Measurements from ENCODE around the gene CLEC3A.
"Not testable (repeated sequence)": the region's sequence is repeated elsewhere in the genome, so short reads cannot be mapped to it uniquely, and the experiment has no call there.

Gene CLEC3A

GRCh38 chr16:78034530-78034929 is 12.2 kb downstream of the CLEC3A start:
- DNase-seq = no peak

- no peak for DNase-seq
These were observed 12.7 kb downstream of the CLEC3A start for GRCh38 chr16:78035012-78035411.

GRCh38 chr16:78040396-78040795 is 18.0 kb downstream of the CLEC3A start:
- no peak for DNase-seq

DNA sequence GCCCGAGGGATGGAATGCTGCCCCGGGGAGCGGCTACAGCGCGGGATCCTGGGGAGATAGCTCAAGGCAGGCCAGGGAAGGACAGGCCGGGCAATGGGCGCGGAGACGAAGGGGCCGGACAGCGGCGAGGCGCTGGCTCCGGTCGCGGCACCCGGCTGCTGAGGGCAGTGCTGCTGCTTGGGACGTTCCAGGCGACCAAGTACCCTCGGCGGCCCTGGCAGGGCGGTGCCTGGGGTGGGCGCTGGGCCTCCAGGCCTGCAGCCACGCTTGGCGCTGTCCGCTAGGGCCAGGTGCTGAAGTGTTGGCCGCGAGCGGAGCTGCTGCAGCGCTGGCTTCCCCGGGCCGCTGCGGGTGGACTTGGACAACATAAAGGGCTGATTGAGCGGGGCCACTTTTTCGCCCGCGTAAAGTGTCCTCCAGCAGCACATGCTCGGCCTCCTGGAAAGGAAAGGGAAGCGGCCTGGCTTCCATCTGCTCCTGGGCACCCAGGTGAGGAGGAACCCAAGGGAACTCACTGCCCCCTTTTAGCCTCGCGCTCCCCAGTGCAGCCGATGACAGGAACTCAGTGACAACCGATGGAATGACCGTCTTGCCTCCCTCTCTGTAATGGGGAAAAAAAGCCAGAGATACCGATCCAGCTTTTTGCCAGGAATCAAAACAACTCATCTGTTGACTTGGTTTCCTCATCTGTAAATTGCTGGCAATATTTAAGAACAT is 23.7 kb downstream of the CLEC3A start:
- peak; percentile 7 for DNase-seq

- no peak for DNase-seq
These were observed 26.0 kb downstream of the CLEC3A start for GRCh38 chr16:78048319-78048718.

DNA sequence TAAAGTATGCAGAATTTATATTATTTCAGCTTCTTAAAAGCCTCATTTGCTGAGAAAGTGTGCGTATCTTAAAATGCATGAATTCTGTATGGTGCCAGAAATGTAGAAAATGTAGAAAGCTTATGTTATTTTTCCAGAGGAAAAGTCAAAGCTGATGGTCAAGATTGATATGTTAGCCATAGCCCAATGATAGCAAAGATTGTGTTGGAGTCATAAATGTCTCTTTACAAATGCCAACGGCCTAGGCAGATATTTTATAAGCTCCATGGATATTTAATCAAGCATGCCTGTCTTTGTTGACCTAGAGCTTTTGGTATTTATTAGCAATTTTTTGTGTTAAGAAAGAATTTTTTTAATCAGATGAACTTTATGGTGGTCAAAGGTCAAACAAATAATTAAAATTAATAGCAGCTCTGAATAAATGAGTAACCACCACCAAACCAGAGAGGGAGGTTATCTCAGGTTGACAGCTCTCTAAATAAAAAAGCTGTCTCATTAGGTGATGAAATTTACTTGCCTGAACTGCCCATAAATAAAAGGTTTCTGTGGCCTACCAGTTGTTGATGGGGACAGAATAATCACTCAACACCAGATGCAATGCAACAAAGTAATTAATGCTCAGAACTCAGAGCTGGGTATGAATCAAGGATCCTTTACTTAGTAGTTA is 28.5 kb downstream of the CLEC3A start:
- DNase-seq = no peak

DNA sequence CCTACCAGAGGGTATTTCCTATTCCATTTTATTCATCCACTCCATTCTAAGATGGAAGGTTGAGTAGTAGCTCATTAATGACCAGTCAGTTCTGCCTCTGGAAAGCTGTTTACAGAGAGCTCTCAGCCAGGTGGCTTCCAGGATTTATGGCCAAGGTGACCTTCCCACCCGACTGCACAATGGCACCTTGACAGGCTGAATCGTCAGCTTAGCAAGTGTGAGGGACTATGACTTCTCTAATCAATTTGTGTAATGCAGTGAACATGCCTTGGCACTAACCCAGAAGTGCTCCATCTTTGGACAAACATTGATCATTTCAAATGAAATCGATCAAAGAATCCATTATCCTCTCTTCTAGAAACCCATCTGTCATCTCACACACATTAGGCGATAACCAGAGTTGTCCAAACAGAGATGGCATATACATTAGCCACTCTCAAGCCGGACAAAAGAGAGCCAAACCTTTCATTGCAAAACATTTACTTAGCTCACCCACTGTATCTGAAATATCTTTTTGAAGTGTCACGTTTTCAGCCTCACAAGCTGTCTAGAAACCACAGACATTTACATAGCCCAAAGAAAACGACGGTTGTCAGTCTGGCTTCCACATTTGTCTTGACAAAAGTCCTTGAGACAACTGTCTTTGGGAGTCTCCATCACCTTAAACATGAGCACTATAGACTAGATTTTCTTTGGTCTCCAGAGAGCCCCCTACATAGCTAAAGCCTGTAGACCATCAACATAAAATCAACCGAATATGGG is 35.6 kb downstream of the CLEC3A start:
- DNase-seq = no peak

DNA sequence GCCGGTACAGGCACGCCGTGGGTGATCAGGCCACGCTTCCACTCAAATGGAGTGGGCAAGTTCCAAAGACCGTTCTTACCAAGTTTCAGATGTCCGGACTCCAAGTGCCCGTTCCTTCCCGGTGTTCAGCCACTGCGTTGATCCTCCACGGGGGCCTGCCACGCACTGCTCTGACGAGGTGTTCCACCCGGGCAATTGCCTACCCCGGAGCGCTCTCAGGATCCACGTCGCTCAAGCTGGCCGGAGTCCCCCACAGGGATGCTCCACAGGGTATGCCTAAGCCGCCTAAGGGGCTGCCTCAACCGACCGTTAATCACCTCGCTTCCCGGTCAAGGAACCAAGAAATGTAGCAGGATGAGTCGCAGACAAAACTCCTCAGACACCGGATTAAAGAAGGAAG is 37.5 kb downstream of the CLEC3A start:
- not testable (repeated sequence) for DNase-seq

DNA sequence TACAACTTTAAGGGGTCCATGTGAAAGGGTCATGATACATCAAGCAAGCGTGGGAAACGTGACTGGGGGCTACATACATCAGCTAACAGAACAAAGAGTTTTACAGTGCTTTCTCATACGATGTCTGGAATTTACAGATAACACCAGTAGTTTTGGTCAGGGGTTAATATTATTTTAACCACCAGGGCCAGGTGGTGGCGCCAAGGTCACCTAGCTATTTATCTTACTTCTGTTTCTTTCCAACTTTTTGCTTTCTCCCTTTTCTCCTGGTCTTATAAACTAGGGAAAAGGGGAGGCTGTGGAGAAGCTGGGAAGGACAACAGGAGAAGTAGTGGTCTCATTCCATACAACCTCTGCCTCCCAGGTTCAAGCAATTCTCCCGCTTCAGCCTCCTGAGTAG is 37.9 kb downstream of the CLEC3A start:
- no peak for DNase-seq

- no peak for DNase-seq
These were observed 38.5 kb downstream of the CLEC3A start for GRCh38 chr16:78060809-78061208.

DNA sequence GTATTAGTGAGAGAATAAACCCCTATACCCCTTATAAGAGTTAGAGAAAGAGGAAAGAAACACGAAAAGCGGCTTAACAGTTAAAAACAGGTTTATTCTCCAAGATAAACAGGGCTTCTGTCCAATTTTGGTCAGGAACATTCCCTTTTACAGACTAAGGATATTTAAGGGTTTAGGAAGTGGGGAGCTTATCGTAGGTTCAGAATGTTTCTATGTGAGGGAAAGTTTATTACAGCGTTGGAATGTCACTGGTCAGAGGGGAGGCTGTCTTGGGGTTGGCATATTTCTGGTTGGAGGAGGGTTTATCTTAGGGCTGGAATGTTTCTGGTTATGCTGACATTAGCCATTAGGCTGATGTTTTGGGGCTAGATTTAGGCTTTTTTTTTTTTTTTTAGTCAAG is 43.0 kb downstream of the CLEC3A start:
- no peak for DNase-seq

DNA sequence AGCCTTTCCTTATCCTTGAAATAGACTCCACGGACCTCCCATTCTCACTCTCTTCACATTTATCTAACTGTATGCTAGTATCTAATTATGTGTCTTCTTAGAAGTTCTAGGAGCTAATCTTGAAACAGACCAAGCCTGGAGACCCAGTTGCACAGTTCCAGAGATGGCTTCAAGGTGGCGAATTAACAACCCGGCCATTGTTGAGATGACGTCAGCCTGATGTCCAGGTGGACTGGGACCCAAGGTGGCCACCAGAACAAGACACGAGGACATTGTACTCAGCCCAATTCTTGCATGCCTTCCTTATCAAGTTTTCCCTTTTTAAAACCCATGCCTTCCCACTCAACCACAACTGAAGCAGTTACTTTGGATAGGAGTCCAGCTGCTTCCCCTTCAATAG is 47.6 kb downstream of the CLEC3A start:
- no peak for DNase-seq

- no peak for DNase-seq
These were observed 49.9 kb downstream of the CLEC3A start for GRCh38 chr16:78072275-78072674.

DNA sequence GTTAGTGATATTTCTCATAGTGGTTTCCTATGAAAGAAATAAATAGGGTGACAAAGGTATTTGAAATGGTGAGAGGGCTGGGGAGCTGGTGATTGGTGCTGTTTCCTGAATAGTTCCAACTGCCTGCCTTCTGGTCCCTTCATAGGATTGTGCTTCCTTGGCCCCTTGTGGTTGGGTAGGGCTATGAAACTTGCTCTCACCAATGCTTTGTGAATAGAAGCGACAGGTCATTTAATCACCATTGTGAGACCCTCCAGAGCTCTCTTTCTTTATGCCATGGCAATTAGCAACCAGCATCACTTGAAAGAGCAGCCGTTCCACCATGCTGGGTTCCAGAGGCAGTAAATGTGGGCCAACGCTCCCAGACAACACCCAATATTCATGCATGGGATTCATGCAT is 53.5 kb downstream of the CLEC3A start:
- DNase-seq = no peak

DNA sequence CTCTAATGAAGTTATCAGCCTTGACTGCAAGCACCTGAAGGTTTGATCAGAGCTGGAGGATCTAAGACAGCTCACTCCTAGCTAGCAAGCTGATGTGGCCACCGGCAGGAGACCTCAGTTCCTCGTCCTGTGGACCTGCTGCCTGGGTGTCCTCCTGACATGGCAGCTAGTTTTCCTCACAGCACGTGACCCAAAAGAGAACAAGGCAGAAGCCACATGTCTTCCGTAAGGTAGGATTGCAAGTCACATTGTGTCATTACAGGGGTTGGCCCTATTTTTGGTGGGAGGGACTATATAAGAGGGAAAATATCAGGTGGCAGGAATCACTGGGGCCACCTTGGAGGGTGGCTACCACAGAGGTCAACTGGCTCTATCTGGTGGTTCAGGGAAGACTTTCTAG is 59.0 kb downstream of the CLEC3A start:
- DNase-seq = no peak

Measured in CD4-positive, alpha-beta T cell treated with Interleukin-17A for 4 hours (primary cell).